NCI-H460 (cell line): ENCODE measurements around the gene HSPB6. TPM values are rescaled to one million over a fixed set of nuclear protein-coding genes. Genes with fewer than 3 reads are reported as not detected.
"Not testable (repeated sequence)": the region's sequence is repeated elsewhere in the genome, so short reads cannot be mapped to it uniquely, and the experiment has no call there.

Experiments
- DNase-seq: peaks from one replicate; pipeline ENCODE4 v3.0.0-alpha.2; 2016; ENCODE audit warnings: low read depth; ENCODE audit errors: extremely low read depth
- total RNA-seq: library from RNA; depleted of rRNA; stranded (reverse); fragments of >200 nt; shearing (Covaris generic); gene quantifications from 2 replicates; pipeline ENCODE4 v1.2.3, GENCODE V29; 2014

HSPB6 gene
- total RNA-seq, 1 experiment from 2014 or later, result 3.7 TPM

DNA sequence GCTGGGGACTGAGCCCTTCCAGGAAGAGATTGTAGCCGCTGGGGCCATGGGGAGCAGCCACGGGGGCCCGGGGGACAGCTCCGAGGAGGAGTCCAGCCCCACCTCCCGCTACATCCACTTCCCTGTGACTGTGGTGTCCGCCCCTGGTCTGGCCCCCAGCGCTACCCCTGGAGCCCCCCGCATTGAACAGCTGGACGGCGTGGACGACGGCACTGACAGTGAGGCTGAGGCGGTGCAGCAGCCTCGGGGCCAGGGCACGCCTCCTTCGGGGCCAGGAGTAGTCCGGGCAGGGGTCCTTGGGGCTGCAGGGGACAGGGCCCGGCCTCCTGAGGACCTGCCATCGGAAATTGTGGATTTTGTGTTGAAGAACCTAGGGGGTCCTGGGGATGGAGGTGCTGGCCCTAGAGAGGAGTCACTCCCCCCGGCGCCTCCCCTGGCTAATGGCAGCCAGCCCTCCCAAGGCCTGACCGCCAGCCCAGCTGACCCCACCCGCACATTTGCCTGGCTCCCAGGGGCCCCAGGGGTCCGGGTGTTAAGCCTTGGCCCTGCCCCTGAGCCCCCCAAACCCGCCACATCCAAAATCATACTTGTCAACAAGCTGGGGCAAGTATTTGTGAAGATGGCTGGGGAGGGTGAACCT lies 24.2 kb downstream of the HSPB6 start:
- no peak for DNase-seq

DNA sequence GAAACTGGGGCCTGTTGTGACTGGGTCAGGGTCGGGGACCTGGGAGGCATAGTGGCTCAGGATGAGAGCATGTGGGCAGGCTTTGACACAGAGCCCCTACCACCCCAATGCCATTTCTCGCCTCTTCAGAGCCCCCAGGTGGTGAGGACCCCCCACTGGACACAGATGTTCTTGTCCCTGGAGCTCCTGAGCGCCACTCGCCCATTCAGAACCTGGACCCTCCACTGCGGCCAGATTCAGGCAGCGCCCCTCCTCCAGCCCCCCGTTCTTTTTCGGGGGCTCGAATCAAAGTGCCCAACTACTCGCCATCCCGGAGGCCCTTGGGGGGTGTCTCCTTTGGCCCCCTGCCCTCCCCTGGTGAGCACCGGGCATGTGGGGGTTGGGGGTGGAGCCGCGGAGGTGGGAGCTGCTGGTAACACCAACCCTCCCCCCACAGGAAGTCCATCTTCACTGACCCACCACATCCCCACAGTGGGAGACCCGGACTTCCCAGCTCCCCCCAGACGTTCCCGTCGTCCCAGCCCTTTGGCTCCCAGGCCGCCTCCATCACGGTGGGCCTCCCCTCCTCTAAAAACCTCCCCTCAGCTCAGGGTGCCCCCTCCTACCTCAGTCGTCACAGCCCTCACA lies 24.9 kb downstream of the HSPB6 start:
- DNase-seq, result no peak

DNA sequence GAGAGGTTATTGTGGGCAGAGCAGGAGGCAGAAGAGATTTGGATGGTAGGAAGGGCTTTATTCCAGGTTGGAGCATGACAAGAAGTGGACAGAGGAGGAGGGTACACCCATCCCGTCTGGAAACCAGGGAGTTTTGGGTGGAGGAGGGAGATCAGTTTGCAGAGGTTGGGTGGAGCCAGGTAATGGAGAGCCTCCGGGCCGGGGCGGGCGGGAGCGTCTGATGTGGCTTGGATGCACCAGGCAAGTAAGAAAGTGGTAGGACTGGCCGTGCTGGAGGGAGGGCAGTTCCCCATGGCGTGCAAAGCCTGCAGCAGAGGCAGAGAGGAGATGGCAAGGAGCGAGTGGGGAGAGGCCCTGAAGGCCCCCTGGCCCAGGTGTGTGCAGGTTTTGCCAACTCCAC lies 25.5 kb downstream of the HSPB6 start:
- DNase-seq, result no peak

GRCh38 chr19:35730326-35730725 lies 26.5 kb downstream of the HSPB6 start:
- no peak for DNase-seq

GRCh38 chr19:35729763-35730162 lies 27.1 kb downstream of the HSPB6 start:
- no peak for DNase-seq

GRCh38 chr19:35729021-35729420 lies 27.8 kb downstream of the HSPB6 start:
- no peak for DNase-seq

DNA sequence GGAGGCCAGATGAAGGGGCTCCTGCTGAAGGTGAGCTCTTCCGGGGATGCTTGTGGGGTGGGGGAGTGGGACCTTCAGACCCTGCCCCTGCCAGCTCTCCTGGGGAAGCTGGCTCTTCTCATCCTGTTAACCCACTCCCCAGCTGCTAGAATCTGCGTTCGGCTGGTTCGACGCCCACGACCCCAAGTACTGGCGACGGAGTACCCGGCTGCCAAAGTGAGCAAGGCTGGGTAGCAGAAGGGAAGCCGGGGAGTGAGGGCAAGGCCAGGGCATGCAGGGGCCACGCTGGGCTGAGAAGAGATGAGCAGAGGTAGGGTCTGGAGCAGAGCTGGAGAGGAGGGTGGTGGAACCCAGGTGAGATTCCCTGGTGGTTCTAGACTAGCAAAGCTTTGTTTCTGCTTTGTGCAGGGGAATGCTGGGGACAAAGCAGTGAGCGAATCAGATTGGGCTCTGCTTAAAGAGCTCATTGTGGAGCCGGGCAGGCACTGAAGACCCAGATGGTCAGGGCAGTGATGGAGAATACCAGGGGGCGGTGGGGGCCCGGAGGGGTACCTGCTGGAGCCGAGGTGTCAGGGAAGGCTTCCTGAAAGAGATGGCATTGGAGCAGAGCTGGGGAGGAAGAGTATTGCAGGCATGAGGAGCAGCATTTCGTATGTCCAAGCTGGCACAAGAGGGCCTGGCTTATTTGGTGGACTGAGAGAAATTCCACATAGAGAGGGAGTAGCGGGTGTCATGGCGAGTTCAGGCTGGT lies 28.7 kb downstream of the HSPB6 start:
- DNase-seq, result no peak

GRCh38 chr19:35727053-35727955 lies 29.5 kb downstream of the HSPB6 start:
- no peak for DNase-seq

GRCh38 chr19:35725216-35725861 lies 31.5 kb downstream of the HSPB6 start:
- DNase-seq, result no peak

- no peak for DNase-seq
Measured at GRCh38 chr19:35724560-35724959, 32.3 kb downstream of the HSPB6 start.

DNA sequence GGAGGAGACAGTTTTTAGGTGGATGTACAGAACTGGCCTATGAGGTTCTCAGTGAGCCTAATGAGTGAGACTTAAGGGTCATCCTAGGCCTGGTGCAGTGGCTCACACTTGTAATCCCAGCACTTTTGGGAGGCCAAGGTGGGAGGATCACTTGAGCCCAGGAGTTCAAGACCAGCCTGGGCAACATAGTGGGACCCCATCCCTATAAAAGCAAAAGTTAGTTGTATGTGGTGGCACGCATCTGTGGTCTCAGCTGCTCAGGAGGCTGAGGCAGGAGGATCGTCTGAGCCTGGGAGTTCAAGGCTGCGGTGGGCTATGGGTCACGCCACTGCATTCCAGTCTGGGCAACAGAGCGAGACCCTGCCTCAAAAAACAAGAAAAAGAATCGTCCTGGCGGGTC lies 32.7 kb downstream of the HSPB6 start:
- not testable (repeated sequence) for DNase-seq

DNA sequence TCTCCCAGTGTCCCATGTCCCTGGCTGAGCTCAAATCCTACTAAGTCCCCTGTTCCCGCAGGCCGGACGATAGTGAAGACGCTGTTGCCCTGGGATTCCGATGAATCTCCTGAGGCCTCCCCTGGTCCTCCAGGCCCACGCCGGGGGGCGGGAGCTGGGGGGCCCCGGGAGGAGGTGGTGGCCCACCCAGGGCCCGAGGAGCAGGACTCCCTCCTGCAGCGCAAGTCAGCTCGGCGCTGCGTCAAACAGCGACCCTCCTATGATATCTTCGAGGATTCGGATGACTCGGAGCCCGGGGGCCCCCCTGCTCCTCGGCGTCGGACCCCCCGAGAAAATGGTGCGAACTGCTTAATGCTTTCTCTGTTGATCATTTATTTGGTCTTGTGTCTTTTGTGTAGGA lies 33.2 kb downstream of the HSPB6 start:
- no peak for DNase-seq

DNA sequence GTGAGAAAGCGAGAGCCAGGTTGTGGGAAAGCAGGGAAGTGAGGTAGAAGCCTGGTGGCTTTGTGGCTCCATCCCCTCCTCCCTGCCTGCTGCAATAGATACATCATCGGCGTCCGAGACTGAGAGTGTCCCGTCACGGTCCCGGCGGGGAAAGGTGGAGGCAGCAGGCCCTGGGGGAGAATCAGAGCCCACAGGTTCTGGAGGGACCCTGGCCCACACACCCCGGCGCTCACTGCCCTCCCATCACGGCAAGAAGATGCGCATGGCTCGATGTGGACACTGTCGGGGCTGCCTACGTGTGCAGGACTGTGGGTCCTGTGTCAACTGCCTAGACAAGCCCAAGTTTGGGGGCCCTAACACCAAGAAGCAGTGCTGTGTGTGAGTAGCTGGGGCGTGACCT lies 33.9 kb downstream of the HSPB6 start:
- DNase-seq, result no peak

- DNase-seq, result no peak
Measured at GRCh38 chr19:35722461-35722860, 34.4 kb downstream of the HSPB6 start.

DNA sequence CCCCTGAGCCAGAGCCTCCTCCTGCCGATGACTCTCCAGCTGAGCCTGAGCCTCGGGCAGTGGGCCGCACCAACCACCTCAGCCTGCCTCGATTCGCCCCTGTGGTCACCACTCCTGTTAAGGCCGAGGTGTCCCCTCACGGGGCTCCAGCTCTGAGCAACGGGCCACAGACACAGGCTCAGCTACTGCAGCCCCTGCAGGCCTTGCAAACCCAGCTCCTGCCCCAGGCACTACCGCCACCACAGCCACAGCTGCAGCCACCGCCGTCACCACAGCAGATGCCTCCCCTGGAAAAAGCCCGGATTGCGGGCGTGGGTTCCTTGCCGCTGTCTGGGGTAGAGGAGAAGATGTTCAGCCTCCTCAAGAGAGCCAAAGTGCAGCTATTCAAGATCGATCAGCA lies 35.5 kb downstream of the HSPB6 start:
- DNase-seq, result no peak

DNA sequence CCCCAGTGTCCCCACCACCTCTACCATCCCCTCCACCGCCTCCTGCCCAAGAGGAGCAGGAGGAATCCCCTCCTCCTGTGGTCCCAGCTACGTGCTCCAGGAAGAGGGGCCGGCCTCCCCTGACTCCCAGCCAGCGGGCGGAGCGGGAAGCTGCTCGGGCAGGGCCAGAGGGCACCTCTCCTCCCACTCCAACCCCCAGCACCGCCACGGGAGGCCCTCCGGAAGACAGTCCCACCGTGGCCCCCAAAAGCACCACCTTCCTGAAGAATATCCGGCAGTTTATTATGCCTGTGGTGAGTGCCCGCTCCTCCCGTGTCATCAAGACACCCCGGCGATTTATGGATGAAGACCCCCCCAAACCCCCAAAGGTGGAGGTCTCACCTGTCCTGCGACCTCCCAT lies 36.2 kb downstream of the HSPB6 start:
- DNase-seq, result no peak

- DNase-seq, result no peak
Measured at GRCh38 chr19:35720163-35720524, 36.7 kb downstream of the HSPB6 start.

GRCh38 chr19:35719402-35720162 lies 37.2 kb downstream of the HSPB6 start:
- DNase-seq, result no peak

DNA sequence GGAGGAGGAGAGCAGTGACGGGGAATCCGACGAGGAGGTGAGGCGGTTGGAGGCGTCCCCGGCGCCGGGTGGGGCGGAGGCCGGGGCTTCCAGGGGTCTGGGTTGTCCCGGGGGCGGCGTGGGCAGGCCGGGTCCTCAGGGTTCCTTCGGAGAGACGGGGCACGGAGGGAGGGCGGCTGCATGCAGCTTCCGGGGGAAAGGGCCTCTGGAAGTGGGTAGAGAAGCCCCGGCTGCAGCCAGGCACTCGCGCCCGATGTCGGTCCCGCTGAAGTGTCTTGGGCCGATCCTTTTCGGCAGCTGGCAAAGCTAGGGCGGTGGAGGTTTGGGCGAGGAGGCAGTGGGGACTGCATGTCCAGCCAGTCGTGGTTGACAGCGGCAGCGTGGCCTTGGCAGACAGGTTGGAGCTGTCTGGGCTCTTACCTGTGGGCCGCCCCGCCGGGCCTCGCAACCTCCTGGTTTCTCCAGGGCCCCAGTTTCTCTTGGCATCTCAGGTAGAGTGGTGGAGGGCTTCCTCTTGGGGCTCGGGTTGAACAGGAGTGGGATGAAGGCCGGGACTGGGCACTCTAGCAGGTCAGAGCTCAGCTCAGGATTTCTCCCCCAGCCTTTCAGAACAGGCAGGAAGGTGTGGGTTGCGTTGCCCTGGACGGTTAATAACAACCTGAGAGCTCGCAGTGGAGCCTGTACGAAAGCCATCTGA lies 38.3 kb downstream of the HSPB6 start:
- DNase-seq, result no peak
